ENCODE results near the gene RBM23.
"Not testable (repeated sequence)": the region's sequence is repeated elsewhere in the genome, so short reads cannot be mapped to it uniquely, and the experiment has no call there.

The RBM23 gene

GRCh38 chr14:22870811-22871223 is 48.1 kb downstream of the RBM23 start:
- no peak overlapping the region for H3K27ac ChIP-seq
- TF ChIP-seq, protein P1, sequence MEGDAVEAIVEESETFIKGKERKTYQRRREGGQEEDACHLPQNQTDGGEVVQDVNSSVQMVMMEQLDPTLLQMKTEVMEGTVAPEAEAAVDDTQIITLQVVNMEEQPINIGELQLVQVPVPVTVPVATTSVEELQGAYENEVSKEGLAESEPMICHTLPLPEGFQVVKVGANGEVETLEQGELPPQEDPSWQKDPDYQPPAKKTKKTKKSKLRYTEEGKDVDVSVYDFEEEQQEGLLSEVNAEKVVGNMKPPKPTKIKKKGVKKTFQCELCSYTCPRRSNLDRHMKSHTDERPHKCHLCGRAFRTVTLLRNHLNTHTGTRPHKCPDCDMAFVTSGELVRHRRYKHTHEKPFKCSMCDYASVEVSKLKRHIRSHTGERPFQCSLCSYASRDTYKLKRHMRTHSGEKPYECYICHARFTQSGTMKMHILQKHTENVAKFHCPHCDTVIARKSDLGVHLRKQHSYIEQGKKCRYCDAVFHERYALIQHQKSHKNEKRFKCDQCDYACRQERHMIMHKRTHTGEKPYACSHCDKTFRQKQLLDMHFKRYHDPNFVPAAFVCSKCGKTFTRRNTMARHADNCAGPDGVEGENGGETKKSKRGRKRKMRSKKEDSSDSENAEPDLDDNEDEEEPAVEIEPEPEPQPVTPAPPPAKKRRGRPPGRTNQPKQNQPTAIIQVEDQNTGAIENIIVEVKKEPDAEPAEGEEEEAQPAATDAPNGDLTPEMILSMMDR (conservative IDR thresholded peaks at IDR 0.05): no peak
- no peak for TF ChIP-seq ZFX (IDR thresholded peaks at IDR 0.05)

GRCh38 chr14:22866874-22867273 is 52.1 kb downstream of the RBM23 start:
- TF ChIP-seq ZFX (IDR thresholded peaks at IDR 0.05): no peak
- TF ChIP-seq, protein P1 (conservative IDR thresholded peaks at IDR 0.05): no peak

DNA sequence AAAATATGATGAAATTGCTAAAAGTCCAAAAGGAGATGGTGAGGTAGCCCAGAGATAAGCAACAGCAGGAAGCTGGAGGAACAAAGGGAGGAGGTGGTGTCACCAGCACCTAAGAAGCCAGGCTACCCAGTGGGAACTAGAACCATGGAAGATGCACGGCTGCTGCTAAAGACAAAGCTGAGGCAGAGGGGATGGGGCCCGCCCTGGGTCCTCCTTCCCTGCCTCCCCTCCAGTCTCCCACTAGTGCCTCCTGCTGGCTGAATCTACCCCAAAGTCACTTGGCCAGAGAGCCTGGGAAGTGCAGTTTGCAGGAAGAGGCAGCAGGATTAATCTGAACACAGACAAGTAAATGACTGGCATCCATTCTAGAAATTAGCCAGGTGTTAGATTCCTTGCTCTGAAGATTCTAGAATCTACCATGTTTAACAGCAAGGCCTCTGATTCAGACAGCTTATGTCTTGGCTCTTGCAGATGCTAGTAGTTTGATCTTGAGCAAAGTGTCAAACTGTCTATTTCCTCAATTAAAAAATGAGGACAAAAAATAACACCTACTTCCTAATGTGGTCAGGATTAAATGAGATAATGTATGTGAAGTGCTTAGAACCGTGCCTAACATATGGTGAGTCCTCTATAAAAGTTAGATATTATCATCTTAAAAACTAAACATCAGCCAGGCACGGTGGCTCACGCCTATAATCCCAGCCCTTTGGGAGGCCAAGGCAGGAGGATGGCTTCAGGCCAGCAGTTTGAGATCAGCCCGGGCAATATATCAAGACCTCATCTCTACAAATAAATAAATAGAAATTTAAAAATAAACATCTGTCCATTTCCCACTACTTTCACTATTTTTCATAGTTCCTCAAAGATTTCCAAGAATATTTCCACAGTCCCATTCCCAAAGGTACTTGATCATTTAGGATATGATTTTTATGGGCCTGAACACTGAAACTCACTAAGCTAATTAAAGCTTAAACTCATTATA is 53.2 kb downstream of the RBM23 start:
- TF ChIP-seq, protein P1 (conservative IDR thresholded peaks at IDR 0.05): no peak; the same call in 1 of the 2 replicates
- no peak for TF ChIP-seq ZFX (IDR thresholded peaks at IDR 0.05)
- H3K27ac ChIP-seq: no peak overlapping the region

More at GRCh38 chr14:22866874-22867273, 52.1 kb downstream of the RBM23 start:
- no peak overlapping the region for H3K27ac ChIP-seq

- TF ChIP-seq ZFX (IDR thresholded peaks at IDR 0.05): no peak
- H3K27ac ChIP-seq: no peak overlapping the region
These were observed 54.0 kb downstream of the RBM23 start for GRCh38 chr14:22864979-22865378.

GRCh38 chr14:22861651-22862050 is 57.3 kb downstream of the RBM23 start:
- TF ChIP-seq ZFX (IDR thresholded peaks at IDR 0.05): no peak
- TF ChIP-seq, protein P1 (conservative IDR thresholded peaks at IDR 0.05): no peak
- no peak overlapping the region for H3K27ac ChIP-seq

DNA sequence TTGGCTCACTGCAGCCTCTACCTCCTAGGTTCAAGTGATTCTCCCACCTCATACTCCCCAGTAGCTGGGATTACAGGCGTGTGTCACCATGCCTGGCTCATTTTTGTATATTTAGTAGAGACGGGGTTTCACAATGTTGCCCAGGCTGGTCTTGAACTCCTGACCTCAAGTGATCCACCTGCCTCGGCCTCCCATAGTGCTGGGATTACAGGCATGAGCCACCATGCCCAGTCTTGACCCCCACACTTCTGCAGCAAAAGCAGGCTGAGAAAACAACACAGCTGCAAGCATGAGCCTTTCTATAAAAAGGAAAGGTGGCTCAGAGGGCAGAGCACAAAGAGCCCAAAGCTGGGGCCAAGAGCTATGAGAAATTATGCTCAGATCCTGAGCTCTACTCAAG is 58.6 kb downstream of the RBM23 start:
- H3K27ac ChIP-seq: not testable (repeated sequence)

- H3K27ac ChIP-seq: no peak overlapping the region
- TF ChIP-seq, protein P1 (conservative IDR thresholded peaks at IDR 0.05): no peak
- no peak for TF ChIP-seq ZFX (IDR thresholded peaks at IDR 0.05)
These were observed 62.5 kb downstream of the RBM23 start for GRCh38 chr14:22856428-22856827.

DNA sequence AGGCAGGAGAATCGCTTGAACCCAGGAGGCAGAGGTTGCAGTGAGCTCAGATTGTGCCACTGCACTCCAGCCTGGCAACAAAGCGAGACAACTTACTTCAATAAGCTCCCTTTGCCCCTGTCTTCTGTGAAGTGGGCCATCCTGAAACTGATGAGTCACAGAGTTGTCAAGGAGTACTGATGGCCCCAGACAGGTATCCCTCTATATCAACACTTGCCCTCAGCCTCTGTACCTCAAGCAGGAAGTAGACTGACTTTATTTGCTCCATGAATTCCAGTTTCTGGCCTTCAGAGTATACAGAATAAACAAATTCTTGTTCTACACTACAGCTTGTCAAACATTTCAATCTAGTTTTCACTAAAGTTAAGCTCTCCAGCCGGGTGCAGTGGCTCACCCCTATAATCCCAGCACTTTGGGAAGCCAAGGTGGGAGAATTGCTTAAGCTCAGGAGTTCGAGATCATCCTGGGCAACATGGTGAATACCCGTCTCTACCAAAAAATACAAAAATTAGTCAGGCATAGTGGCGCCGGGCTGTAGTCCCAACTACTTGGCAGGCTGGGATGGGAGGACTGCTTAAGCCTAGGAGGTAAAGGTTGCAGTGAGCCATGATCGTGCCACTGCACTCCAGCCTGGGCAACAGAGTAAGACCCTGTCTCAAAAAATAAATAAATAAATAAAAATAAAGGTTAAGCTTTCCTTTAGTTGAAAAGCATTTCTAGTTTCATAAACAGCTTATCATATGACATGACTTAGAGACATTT is 63.8 kb downstream of the RBM23 start:
- TF ChIP-seq ZFX (IDR thresholded peaks at IDR 0.05): no peak
- TF ChIP-seq, protein P1 (conservative IDR thresholded peaks at IDR 0.05): no peak
- H3K27ac ChIP-seq: no peak overlapping the region

DNA sequence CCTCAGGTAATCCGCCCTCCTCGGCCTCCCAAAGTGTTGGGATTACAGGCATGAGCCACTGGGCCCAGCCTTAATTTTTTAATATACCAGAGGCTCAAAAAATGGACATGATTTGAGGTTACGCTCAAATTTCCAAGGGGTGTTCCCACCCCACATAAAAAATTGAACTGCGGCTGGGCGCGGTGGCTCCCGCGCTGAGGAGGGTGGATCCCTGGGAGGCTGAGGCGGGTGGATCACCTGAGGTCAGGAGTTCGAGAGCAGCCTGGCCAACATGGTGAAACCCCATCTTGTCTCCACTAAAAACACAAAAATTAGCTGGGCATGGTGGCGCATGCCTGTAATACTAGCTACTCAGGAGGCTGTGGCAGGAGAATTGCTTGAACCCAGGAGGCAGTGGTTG is 64.7 kb downstream of the RBM23 start:
- H3K27ac ChIP-seq: not testable (repeated sequence)

Data from C4-2B (cell line).